GM12878 (cell line): ENCODE data around the gene ATP2B1. TPM values are rescaled to one million over a fixed set of nuclear protein-coding genes. Genes with fewer than 3 reads are reported as not detected.

Experiments
- ATAC-seq: fragments of 200-7000 bp; cut with Tn5 transposase; 3 replicates; pipeline ENCODE4 v1.9.1; 2020; ENCODE audit warnings: mild to moderate bottlenecking, moderate library complexity
- BruUV-seq: library from RNA; stranded (reverse); fragments of 400-500 nt; replicated peaks from 2 replicates; lab custom pipeline; 2021; lab: Mats Ljungman, UMichigan
- CTCF ChIA-PET: fragments of 300-600 bp; sonication (Branson Sonifier 250); formaldehyde crosslinking; extraction: SDS; loops from one replicate; lab custom pipeline; 2021; ENCODE audit warnings: inconsistent platforms; lab: Yijun Ruan, JAX
- POLR2A ChIA-PET: fragments of 350-600 bp; formaldehyde crosslinking; extraction: SDS; loops from one replicate; lab custom pipeline; 2021; ENCODE audit warnings: inconsistent platforms; lab: Charles Lee
- RAD21 ChIA-PET: fragments of 300-600 bp; sonication (Branson Sonifier 250); formaldehyde crosslinking; loops from one replicate; lab custom pipeline; 2023; ENCODE audit warnings: antibody characterized with exemption; ENCODE audit not compliant: unreplicated experiment; lab: Charles Lee
- SMC1A ChIA-PET: fragments of 300-600 bp; sonication (Branson Sonifier 250); formaldehyde crosslinking; loops from one replicate; lab custom pipeline; 2023; ENCODE audit not compliant: unreplicated experiment, uncharacterized antibody; lab: Charles Lee
- DNase-seq: peaks from one replicate; pipeline ENCODE4 v3.0.0-alpha.2; 2011; ENCODE audit warnings: low read depth, low spot score
- FAIRE-seq: peaks from 3 replicates; lab custom pipeline; 2011; peaks lifted over from hg19 to GRCh38; lab: Jason Lieb, UNC
- H2AFZ ChIP-seq: 2 replicates; pipeline ENCODE4 v1.6.0; 2011; ENCODE audit warnings: low read depth, low read length, control low read depth; ENCODE audit not compliant: control insufficient read depth
- H3K27ac ChIP-seq: 2 replicates; pipeline ENCODE4 v1.5.1; 2011; ENCODE audit warnings: control low read depth; ENCODE audit not compliant: control insufficient read depth, insufficient read depth
- H3K27me3 ChIP-seq, 2 experiments: replicated peaks in 1 of 2; 2 replicates each; pipeline versions ENCODE4 v1.6.0 to v1.6.1; 2011; ENCODE audit warnings: low read length in 1 of 2; ENCODE audit not compliant: control insufficient read depth in 2 of 2, insufficient read depth in 2 of 2
- H3K36me3 ChIP-seq, 2 experiments: 2 replicates each; pipeline ENCODE4 v1.5.1; 2011; ENCODE audit warnings: low read length in 1 of 2; ENCODE audit not compliant: control insufficient read depth in 2 of 2, insufficient read depth in 2 of 2
- H3K4me1 ChIP-seq: 2 replicates; pipeline ENCODE4 v1.6.1; 2011; ENCODE audit warnings: mild to moderate bottlenecking, low read length, moderate library complexity, mixed read lengths; ENCODE audit not compliant: control insufficient read depth, insufficient read depth
- H3K4me2 ChIP-seq: 2 replicates; pipeline ENCODE4 v1.6.0; 2011; ENCODE audit warnings: control low read depth; ENCODE audit not compliant: control insufficient read depth, insufficient read depth
- H3K4me3 ChIP-seq: fragments of 200-600 bp; sonication (generic); 2 replicates; pipeline ENCODE4 v1.5.1; 2016
- H3K79me2 ChIP-seq: 2 replicates; pipeline ENCODE4 v1.6.0; 2011; ENCODE audit warnings: low read length; ENCODE audit not compliant: control insufficient read depth, insufficient read depth
- H3K9ac ChIP-seq: 2 replicates; pipeline ENCODE4 v1.8.0; 2011; ENCODE audit warnings: low read length, control low read depth, mixed read lengths; ENCODE audit not compliant: control insufficient read depth, insufficient read depth
- H3K9me3 ChIP-seq: replicated peaks from 3 replicates; pipeline ENCODE4 v1.5.1; 2011; ENCODE audit warnings: mild to moderate bottlenecking, low read length; ENCODE audit not compliant: control insufficient read depth, insufficient read depth
- H4K20me1 ChIP-seq: 2 replicates; pipeline ENCODE4 v1.6.0; 2011; ENCODE audit not compliant: control insufficient read depth, insufficient read depth
- HDAC2 ChIP-seq: fragments of 200-600 bp; sonication (generic); IDR thresholded peaks from 2 replicates; pipeline ENCODE4 v1.6.1; 2017
- RB1 ChIP-seq: fragments of 450-650 bp; formaldehyde crosslinking; IDR thresholded peaks from 2 replicates; pipeline ENCODE4 v1.6.1; 2017; ENCODE audit warnings: mild to moderate bottlenecking, borderline replicate concordance
- SIN3A ChIP-seq: IDR thresholded peaks from 2 replicates; pipeline ENCODE4 v1.6.1; 2012; ENCODE audit warnings: low read depth, low read length, improper control_type of control experiment
- WGBS: methylation state at CpG from one replicate; pipeline ENCODE4 v1.1.6; 2016; ENCODE audit warnings: low lambda C conversion rate; ENCODE audit not compliant: insufficient replicate concordance, insufficient coverage; ENCODE audit errors: missing lambda C conversion rate; 5-methylcytosine and 5-hydroxymethylcytosine counted together
- in situ Hi-C: fragments of 300-500 bp; cut with MboI; formaldehyde crosslinking; loops from 9 replicates; pipeline ENCODE4 v1.14.3; 2018; ENCODE audit warnings: mixed read lengths
- intact Hi-C: fragments of 100-400 bp; cut with micrococcal nuclease; formaldehyde crosslinking; loops from one replicate; pipeline ENCODE4 v1.14.2; 2022; ENCODE audit not compliant: unreplicated experiment
- polyA plus RNA-seq, 11 experiments: library from polyadenylated mRNA; depleted of rRNA in 4 of 11; unstranded in 6 of 11; stranded (reverse) in 5 of 11; fragments of >200 nt; fragmentation: Nextera tagmentation in 4 of 11; fragmentation: Illumina TruSeq in 1 of 11; extraction: Ambion mirVana in 4 of 11; extraction: Trizol in 1 of 11; gene quantifications; 1 replicate in 1 of 11; 2 replicates in 10 of 11; pipeline versions ENCODE4 v1.2.1 to v1.2.3, GENCODE V29; 2011 to 2016; ENCODE audit warnings: inconsistent platforms in 2 of 11, missing spikeins in 2 of 11, low read depth in 1 of 11
- total RNA-seq, 4 experiments: library from RNA; depleted of rRNA in 3 of 4; stranded (reverse); fragments of >200 nt in 3 of 4; fragmentation: Illumina TruSeq in 1 of 4; extraction: Trizol in 1 of 4; gene quantifications; 2 replicates each; pipeline versions ENCODE4 v1.2.1 to v1.2.3, GENCODE V29; 2013 to 2021
- TF ChIP-seq, protein P1 (sequence below): fragments of 450-650 bp; IDR thresholded peaks from 2 replicates; pipeline ENCODE4 v1.6.1; 2017; ENCODE audit warnings: borderline replicate concordance
- TF ChIP-seq, protein P2 (sequence below): fragments of 450-650 bp; conservative IDR thresholded peaks from 2 replicates; pipeline ENCODE4 v1.6.1; 2017; ENCODE audit warnings: mild to moderate bottlenecking, moderate library complexity
- TF ChIP-seq, protein P3 (sequence below): fragments of 450-650 bp; formaldehyde crosslinking; IDR thresholded peaks from 2 replicates; pipeline ENCODE4 v1.4.0; 2020; ENCODE audit warnings: mild to moderate bottlenecking, moderate library complexity
- TF ChIP-seq, protein P4 (sequence below): fragments of 450-650 bp; IDR thresholded peaks from 2 replicates; pipeline ENCODE4 v1.6.1; 2018; ENCODE audit warnings: borderline replicate concordance, mild to moderate bottlenecking; ENCODE audit not compliant: partially characterized antibody

The ATP2B1 gene
- total and polyA plus RNA-seq, 10 of the 15 experiments (the other 5 are each of a cell fraction or from before 2014, with no cell fraction given): 15.9 to 67.8 (median 48.5) TPM

DNA sequence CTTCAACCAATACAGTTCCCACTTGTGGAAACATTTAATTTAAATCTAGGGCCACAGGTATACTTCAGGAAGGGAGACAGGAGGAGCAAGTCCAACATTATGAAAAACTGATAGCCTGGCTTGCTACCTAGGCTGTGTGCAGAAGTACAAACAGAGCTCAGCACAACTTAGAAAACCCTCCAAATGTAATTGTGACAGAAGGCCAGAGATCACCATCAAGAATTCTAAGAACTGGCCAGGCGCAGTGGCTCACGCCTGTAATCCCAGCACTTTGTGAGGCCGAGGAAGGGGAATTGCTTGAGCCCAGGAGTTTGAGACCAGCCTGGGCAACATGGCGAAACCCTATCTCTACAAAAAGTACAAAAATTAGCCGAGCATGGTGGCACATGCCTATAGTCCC lies 14.1 kb downstream of the ATP2B1 start (continued):
- no peak for TF ChIP-seq RB1

DNA sequence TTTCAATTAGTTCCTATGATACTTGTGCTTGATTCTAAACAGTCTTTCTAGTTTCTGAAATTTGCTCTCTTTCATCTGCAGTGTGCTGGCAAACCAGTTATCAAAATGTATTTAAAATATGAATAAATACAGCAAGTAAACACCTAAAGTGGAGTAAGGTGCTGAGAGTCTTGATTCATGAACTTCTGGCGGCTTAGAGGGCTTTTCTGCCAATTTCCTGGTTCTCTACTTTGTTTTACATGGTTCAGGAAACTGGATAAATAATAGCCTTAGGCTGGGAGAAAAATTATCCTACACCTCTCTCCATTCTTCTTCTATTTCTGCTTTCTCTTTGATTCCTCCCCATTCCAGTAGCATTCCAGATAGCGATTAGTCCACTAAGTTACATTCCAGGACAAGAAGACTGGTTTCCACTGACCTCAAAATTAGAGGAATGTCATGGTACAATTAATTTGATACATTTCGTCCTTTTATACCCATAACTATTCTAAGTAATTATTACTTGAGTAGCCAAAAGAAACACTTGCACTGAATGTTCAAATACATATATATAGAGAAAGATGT lies 14.9 kb downstream of the ATP2B1 start:
- TSS peak; percentile 3 for BruUV-seq
- Histone ChIP-seq H3K36me3 (no peaks in the 10 kb centered on the region), H4K20me1 (no peaks in the 10 kb centered on the region), H3K9ac (no peak overlapping the region), H3K27me3 (no peaks in the 10 kb centered on the region), H3K4me1 (peaks cover 9% of the 10 kb centered on the region), H3K79me2 (peaks cover 96% of the 10 kb centered on the region), H3K4me3 (no peak overlapping the region), H3K4me2 (no peak overlapping the region), H3K27ac (no peak overlapping the region), H3K9me3 (no peaks in the 10 kb centered on the region; the same call in 1 of the 3 replicates), H2AFZ (no peak overlapping the region)
- POLR2A ChIA-PET: interaction anchor here (0.9 to 3.0 kb wide), 4 partner anchors 12 to 30 kb away, joined by 3 to 12 read pairs (median 6); partner anchors contain the start of gene ATP2B1
- intact Hi-C loops: no loop called here
- no peak for FAIRE-seq
- TF ChIP-seq, protein P1, sequence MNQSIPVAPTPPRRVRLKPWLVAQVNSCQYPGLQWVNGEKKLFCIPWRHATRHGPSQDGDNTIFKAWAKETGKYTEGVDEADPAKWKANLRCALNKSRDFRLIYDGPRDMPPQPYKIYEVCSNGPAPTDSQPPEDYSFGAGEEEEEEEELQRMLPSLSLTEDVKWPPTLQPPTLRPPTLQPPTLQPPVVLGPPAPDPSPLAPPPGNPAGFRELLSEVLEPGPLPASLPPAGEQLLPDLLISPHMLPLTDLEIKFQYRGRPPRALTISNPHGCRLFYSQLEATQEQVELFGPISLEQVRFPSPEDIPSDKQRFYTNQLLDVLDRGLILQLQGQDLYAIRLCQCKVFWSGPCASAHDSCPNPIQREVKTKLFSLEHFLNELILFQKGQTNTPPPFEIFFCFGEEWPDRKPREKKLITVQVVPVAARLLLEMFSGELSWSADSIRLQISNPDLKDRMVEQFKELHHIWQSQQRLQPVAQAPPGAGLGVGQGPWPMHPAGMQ: no peak
- TF ChIP-seq SIN3A: no peak
- TF ChIP-seq, protein P2, sequence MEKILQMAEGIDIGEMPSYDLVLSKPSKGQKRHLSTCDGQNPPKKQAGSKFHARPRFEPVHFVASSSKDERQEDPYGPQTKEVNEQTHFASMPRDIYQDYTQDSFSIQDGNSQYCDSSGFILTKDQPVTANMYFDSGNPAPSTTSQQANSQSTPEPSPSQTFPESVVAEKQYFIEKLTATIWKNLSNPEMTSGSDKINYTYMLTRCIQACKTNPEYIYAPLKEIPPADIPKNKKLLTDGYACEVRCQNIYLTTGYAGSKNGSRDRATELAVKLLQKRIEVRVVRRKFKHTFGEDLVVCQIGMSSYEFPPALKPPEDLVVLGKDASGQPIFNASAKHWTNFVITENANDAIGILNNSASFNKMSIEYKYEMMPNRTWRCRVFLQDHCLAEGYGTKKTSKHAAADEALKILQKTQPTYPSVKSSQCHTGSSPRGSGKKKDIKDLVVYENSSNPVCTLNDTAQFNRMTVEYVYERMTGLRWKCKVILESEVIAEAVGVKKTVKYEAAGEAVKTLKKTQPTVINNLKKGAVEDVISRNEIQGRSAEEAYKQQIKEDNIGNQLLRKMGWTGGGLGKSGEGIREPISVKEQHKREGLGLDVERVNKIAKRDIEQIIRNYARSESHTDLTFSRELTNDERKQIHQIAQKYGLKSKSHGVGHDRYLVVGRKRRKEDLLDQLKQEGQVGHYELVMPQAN: no peak
- TF ChIP-seq, protein P3, sequence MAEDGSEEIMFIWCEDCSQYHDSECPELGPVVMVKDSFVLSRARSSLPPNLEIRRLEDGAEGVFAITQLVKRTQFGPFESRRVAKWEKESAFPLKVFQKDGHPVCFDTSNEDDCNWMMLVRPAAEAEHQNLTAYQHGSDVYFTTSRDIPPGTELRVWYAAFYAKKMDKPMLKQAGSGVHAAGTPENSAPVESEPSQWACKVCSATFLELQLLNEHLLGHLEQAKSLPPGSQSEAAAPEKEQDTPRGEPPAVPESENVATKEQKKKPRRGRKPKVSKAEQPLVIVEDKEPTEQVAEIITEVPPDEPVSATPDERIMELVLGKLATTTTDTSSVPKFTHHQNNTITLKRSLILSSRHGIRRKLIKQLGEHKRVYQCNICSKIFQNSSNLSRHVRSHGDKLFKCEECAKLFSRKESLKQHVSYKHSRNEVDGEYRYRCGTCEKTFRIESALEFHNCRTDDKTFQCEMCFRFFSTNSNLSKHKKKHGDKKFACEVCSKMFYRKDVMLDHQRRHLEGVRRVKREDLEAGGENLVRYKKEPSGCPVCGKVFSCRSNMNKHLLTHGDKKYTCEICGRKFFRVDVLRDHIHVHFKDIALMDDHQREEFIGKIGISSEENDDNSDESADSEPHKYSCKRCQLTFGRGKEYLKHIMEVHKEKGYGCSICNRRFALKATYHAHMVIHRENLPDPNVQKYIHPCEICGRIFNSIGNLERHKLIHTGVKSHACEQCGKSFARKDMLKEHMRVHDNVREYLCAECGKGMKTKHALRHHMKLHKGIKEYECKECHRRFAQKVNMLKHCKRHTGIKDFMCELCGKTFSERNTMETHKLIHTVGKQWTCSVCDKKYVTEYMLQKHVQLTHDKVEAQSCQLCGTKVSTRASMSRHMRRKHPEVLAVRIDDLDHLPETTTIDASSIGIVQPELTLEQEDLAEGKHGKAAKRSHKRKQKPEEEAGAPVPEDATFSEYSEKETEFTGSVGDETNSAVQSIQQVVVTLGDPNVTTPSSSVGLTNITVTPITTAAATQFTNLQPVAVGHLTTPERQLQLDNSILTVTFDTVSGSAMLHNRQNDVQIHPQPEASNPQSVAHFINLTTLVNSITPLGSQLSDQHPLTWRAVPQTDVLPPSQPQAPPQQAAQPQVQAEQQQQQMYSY: no peak
- TF ChIP-seq HDAC2: no peak
- TF ChIP-seq, protein P4, sequence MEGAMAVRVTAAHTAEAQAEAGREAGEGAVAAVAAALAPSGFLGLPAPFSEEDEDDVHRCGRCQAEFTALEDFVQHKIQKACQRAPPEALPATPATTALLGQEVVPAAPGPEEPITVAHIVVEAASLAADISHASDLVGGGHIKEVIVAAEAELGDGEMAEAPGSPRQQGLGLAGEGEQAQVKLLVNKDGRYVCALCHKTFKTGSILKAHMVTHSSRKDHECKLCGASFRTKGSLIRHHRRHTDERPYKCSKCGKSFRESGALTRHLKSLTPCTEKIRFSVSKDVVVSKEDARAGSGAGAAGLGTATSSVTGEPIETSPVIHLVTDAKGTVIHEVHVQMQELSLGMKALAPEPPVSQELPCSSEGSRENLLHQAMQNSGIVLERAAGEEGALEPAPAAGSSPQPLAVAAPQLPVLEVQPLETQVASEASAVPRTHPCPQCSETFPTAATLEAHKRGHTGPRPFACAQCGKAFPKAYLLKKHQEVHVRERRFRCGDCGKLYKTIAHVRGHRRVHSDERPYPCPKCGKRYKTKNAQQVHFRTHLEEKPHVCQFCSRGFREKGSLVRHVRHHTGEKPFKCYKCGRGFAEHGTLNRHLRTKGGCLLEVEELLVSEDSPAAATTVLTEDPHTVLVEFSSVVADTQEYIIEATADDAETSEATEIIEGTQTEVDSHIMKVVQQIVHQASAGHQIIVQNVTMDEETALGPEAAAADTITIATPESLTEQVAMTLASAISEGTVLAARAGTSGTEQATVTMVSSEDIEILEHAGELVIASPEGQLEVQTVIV: no peak
- no peak for DNase-seq
- CTCF ChIA-PET: interaction anchor here (1.0 to 1.4 kb wide), 2 partner anchors 8 to 257 kb away, joined by 3 read pairs; no protein-coding TSS in a partner anchor
- in situ Hi-C loops: no loop called here
- WGBS: 97% methylated on average over 3 of the region's 3 CpGs
- RAD21 ChIA-PET: interaction anchor here (1.8 to 2.6 kb wide), 2 partner anchors 10 to 33 kb away, joined by 6 to 9 read pairs; no protein-coding TSS in a partner anchor
- SMC1A ChIA-PET: interaction anchor here (1.2 to 3.2 kb wide), 3 partner anchors 11 to 38 kb away, joined by 3 to 21 read pairs (median 12); no protein-coding TSS in a partner anchor
- ATAC-seq: no peak
